GM12864 (cell line): ENCODE measurements around the gene GABPB1.

Experiments
- DNase-seq: peaks from one replicate; pipeline ENCODE4 v3.0.0-alpha.2; 2011; ENCODE audit warnings: low read depth
- H3K4me3 ChIP-seq: 2 replicates; pipeline ENCODE4 v1.5.1; 2011; ENCODE audit warnings: mild to moderate bottlenecking, low read depth, low read length, control low read depth
- TF ChIP-seq, protein P1 (sequence below): IDR thresholded peaks from 2 replicates; pipeline ENCODE4 v1.5.1; 2011; ENCODE audit warnings: low read depth, mild to moderate bottlenecking, moderate library complexity, low read length, control low read depth, inconsistent platforms; ENCODE audit errors: missing control alignments

GABPB1 gene

DNA sequence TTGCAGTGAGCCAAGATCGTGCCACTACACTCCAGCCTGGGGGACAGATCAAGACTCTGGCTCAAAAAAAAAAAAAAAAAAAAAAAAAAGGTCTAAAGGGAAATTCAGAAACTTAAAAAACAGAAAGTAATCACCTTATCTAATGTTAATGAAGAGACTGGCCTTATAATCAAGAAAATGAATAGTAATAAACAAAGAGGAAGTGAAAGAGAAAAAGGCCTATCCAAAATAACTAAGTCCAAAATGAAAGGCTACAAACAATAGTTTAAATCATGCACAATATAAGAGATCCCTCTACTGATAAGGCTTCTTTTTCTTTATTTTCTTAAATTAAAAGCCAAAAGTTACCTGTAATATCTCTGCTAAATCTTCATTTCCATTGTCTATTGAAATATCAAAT, 52.4 kb downstream of the GABPB1 start:
- DNase-seq = no peak
- TF ChIP-seq, protein P1, sequence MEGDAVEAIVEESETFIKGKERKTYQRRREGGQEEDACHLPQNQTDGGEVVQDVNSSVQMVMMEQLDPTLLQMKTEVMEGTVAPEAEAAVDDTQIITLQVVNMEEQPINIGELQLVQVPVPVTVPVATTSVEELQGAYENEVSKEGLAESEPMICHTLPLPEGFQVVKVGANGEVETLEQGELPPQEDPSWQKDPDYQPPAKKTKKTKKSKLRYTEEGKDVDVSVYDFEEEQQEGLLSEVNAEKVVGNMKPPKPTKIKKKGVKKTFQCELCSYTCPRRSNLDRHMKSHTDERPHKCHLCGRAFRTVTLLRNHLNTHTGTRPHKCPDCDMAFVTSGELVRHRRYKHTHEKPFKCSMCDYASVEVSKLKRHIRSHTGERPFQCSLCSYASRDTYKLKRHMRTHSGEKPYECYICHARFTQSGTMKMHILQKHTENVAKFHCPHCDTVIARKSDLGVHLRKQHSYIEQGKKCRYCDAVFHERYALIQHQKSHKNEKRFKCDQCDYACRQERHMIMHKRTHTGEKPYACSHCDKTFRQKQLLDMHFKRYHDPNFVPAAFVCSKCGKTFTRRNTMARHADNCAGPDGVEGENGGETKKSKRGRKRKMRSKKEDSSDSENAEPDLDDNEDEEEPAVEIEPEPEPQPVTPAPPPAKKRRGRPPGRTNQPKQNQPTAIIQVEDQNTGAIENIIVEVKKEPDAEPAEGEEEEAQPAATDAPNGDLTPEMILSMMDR = no peak
- no peak overlapping the region for H3K4me3 ChIP-seq

DNA sequence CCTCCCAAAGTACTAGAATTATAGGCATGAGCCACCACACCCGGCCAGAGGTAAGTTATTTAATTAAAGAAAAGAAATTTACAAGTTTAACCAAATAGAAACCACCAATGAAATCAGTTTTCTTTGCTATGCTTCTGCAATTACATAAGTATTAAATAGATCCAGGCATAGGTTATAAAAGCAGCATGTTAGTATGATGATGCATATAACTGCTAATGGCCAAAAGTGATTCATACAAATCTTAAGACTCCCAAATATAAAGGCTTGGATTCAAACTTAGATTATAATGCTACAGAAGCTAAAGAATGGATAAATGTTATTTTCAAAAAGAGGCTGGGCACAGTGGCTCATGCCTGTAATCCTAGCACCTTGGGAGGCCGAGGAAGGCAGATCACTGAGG, 56.7 kb downstream of the GABPB1 start:
- no peak for DNase-seq
- no peak overlapping the region for H3K4me3 ChIP-seq
- TF ChIP-seq, protein P1 = no peak

DNA sequence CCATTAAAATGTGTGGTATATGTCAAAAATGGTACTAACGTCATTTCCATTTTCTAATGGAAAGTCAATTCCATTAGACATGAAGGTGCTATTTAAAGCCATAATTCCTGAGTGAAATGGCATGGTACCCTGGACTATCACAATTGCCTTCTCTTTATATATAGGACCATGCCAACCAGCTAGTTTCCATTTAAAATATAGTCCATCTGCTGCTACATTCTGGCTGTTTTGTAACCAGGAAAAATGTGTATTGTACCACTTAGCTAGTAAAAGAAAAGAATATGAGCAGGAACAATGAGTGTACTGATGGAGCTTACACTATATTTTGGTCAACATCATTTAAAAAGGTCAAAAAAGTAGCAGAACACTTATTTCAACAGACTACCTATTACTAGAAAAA, 59.0 kb downstream of the GABPB1 start:
- no peak for DNase-seq
- TF ChIP-seq, protein P1 = no peak
- H3K4me3 ChIP-seq = no peak overlapping the region

DNA sequence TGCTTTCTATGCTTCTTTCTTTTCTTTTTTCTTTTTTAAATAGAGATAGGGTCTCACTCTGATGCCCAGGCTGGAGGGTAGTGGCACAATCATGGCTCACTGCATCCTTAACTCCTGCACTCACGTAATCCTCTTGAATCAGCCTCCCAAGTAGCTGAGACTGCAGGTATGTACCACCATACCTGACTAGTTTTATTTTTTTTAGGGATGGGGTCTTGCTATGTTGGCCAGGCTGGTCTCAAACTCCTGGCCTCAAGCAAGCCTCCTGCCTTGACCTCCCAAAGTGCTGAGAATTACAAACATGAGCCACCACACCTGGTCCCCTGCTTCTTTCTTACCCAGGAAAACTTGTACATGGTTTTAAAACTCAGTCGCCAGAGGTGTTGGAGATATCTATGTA, 65.2 kb downstream of the GABPB1 start:
- DNase-seq = no peak
- TF ChIP-seq, protein P1 = no peak
- no peak overlapping the region for H3K4me3 ChIP-seq

DNA sequence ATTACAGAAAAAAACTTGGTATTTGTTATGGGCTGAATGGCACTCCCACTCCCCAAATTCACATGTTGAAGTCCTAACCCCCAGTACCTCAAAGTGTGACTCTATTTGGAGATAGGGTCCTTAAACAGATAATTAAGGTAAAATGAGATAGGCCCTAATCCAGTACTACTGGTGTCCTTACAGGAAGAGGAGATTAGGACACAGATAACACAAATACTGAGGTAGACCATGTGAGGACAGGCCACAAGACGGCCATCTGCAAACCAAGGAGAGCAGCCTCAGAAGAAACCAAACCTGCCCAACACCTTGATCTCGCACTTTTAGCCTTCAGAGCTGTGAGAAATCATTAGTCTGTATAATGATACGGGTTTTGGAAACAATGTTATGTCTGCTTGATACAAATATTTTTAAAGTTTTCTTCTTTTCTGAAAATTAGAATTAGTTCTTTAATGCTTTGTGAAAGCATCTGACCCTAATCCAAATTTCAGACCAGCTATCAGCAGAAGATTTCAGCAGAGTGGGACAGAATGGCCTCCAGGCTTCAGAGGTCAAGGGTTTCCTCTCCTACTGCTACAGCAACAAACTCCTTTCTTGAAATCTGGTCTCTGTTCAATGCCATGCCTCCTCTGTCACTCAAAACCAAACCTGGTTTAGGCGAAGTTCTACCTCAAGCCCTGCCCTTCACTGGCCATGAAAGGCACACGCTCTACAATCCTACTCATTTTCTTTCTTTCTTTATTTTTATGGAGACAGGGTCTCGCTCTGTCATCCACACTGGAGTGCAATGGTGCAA, 67.5 kb downstream of the GABPB1 start:
- no peak for DNase-seq
- TF ChIP-seq, protein P1 = no peak
- H3K4me3 ChIP-seq = no peak overlapping the region

DNA sequence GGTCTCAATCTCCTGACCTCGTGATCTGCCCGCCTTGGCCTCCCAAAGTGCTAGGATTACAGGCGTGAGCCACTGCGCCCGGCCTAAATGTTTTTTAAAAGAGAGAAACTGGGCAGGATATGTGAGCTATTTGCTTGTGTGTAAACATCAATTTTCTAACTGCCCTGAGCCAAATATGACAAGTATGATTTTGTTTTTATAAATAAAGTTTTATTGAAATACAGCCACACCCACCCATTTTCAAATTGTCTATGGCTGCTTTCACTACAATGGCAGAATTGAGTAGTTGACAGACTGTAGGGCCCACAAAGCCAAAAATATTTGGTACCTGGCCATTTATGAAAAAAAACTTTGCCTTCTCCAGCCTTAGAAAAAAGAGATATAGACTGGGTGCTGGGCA, 73.6 kb downstream of the GABPB1 start:
- DNase-seq = no peak
- TF ChIP-seq, protein P1 = no peak
- no peak overlapping the region for H3K4me3 ChIP-seq

DNA sequence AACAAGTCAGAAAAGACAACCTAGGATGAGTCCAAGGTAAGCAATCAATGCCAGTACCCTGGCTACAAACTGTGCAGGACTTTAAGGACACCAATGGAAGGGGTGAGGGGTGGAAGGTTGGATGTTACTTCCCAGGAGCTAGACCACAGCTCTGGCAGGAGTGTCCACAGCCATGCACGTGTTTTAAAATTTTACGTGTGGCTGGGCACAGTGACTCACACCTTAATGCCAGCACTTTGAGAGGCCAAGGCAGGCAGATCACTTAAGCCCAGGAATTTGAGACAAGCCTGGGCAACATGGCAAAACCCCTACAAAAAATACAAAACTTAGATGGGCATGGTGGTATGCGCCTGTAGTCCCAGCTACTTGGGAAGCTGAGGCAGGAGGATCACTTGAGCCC, 74.7 kb downstream of the GABPB1 start:
- H3K4me3 ChIP-seq = no peak overlapping the region
- no peak for DNase-seq
- TF ChIP-seq, protein P1 = no peak
